HL-60 (cell line): ENCODE data around the gene HERC4.

Source experiments
- DNase-seq, 2 experiments: peaks; one replicate each; pipeline ENCODE4 v3.0.0-alpha.2; 2010 to 2020; ENCODE audit warnings: low read depth in 1 of 2, low spot score in 1 of 2
- H3K27ac ChIP-seq: fragments of 250-450 bp; sonication (Bioruptor Pico); replicated peaks from 2 replicates; pipeline ENCODE4 v1.5.1; 2020; ENCODE audit warnings: mild to moderate bottlenecking, moderate library complexity
- H3K27me3 ChIP-seq: fragments of 250-450 bp; sonication (Bioruptor Pico); 2 replicates; pipeline ENCODE4 v1.5.1; 2021; ENCODE audit warnings: mild to moderate bottlenecking, moderate library complexity; ENCODE audit not compliant: insufficient read depth, poor library complexity, severe bottlenecking
- H3K4me3 ChIP-seq: replicated peaks from 2 replicates; pipeline ENCODE4 v1.5.1; 2011; ENCODE audit warnings: mild to moderate bottlenecking, control low read depth, low read length; ENCODE audit not compliant: insufficient read depth
- CTCF ChIP-seq: IDR thresholded peaks from one replicate; pipeline ENCODE4 v1.5.1; 2011; ENCODE audit warnings: low read length, control low read depth, inconsistent platforms; ENCODE audit not compliant: insufficient read depth
- GABPA ChIP-seq: IDR thresholded peaks from 2 replicates; pipeline ENCODE4 v1.6.1; 2012; ENCODE audit warnings: low read depth
- POLR2AphosphoS5 ChIP-seq: IDR thresholded peaks from 2 replicates; pipeline ENCODE4 v1.6.1; 2012; ENCODE audit warnings: low read depth
- SPI1 ChIP-seq: IDR thresholded peaks from 2 replicates; pipeline ENCODE4 v1.6.1; 2012; ENCODE audit warnings: low read depth, mild to moderate bottlenecking, borderline replicate concordance
- TF ChIP-seq, protein P1 (sequence below): IDR thresholded peaks from 2 replicates; pipeline ENCODE4 v1.6.1; 2012; ENCODE audit warnings: low read depth; ENCODE audit not compliant: insufficient replicate concordance

Gene HERC4

DNA sequence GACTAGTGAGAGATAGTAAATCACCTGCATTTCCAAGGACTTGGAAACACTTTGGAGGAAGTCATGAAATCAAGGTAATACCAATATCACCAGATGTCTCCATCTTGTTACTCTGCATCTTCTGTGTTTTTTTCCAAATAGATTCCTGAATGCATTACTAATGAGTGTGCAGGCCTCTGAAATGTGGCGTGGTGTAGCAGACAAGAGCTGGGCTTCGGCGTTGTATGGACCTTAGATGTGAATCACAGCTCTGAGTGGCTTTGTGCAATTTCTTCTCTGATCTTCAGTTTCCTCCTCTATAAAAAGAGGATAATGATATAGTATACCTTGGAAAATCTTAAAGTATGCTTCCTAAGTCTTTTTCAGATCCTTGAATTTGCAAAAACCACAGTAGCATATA, 24.7 kb upstream of the HERC4 start:
- Histone ChIP-seq H3K27ac (no peak overlapping the region), H3K27me3 (no peaks in the 10 kb centered on the region), H3K4me3 (no peak overlapping the region)
- TF ChIP-seq POLR2AphosphoS5 (no peak), GABPA (no peak), SPI1 (no peak), CTCF (no peak)
- TF ChIP-seq, protein P1, sequence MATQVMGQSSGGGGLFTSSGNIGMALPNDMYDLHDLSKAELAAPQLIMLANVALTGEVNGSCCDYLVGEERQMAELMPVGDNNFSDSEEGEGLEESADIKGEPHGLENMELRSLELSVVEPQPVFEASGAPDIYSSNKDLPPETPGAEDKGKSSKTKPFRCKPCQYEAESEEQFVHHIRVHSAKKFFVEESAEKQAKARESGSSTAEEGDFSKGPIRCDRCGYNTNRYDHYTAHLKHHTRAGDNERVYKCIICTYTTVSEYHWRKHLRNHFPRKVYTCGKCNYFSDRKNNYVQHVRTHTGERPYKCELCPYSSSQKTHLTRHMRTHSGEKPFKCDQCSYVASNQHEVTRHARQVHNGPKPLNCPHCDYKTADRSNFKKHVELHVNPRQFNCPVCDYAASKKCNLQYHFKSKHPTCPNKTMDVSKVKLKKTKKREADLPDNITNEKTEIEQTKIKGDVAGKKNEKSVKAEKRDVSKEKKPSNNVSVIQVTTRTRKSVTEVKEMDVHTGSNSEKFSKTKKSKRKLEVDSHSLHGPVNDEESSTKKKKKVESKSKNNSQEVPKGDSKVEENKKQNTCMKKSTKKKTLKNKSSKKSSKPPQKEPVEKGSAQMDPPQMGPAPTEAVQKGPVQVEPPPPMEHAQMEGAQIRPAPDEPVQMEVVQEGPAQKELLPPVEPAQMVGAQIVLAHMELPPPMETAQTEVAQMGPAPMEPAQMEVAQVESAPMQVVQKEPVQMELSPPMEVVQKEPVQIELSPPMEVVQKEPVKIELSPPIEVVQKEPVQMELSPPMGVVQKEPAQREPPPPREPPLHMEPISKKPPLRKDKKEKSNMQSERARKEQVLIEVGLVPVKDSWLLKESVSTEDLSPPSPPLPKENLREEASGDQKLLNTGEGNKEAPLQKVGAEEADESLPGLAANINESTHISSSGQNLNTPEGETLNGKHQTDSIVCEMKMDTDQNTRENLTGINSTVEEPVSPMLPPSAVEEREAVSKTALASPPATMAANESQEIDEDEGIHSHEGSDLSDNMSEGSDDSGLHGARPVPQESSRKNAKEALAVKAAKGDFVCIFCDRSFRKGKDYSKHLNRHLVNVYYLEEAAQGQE, result no peak
- DNase-seq, result no peak

DNA sequence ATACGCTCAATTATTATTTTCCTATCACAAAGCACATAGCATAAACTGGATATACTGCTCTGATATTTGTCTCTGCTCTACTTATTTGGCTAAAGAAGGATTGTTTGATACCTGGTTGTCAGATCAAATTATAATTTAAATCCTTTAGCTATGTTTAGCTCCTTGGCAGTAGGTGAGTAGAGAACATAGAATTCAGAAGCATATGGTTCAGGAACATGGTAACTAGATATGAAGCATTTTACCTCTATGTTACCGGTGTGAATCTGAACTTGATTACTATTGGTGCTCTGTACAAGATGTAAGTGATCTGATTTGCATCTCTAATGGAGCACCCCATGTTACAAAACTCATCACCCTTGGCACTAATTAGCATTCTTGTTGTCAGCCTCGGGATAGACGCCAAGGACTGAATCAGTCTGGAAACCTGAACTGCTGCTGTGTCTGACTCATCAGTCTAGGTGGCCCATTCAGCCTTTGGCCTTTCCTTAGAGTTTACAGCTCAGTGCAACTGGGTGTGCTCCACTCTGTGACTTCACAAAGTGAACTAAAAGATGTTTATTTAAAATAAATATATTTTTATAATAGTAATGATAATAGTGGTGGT, 21.9 kb upstream of the HERC4 start:
- H3K4me3 ChIP-seq, result no peak overlapping the region
- DNase-seq, result no peak
- H3K27me3 ChIP-seq, result no peaks in the 10 kb centered on the region
- no peak overlapping the region for H3K27ac ChIP-seq
- no peak for TF ChIP-seq SPI1
- no peak for TF ChIP-seq GABPA
- no peak for TF ChIP-seq POLR2AphosphoS5
- TF ChIP-seq CTCF, result no peak
- TF ChIP-seq, protein P1, result no peak

DNA sequence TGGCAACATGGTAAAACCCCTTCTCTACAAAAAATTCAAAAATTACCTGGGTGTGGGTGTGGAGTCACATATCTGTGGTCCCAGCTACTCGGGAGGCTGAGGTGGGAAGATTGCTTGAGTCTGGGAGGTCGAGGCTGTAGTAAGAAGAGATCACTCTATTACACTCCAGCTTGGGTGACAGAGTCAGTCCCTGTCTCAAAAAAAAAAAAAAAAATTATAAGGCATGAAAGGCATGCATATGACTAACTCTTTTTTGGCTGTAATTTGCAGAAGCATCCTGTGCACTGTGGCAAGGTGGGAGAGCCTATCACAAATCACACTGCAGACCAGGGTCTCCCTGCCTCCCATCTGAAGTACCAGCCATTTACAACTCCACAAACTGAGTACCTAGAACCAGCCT, 20.1 kb upstream of the HERC4 start:
- H3K27me3 ChIP-seq, result no peaks in the 10 kb centered on the region
- H3K4me3 ChIP-seq, result no peak overlapping the region
- no peak for DNase-seq
- no peak for TF ChIP-seq GABPA
- no peak for TF ChIP-seq SPI1
- TF ChIP-seq CTCF, result no peak
- no peak for TF ChIP-seq POLR2AphosphoS5
- H3K27ac ChIP-seq, result no peak overlapping the region

DNA sequence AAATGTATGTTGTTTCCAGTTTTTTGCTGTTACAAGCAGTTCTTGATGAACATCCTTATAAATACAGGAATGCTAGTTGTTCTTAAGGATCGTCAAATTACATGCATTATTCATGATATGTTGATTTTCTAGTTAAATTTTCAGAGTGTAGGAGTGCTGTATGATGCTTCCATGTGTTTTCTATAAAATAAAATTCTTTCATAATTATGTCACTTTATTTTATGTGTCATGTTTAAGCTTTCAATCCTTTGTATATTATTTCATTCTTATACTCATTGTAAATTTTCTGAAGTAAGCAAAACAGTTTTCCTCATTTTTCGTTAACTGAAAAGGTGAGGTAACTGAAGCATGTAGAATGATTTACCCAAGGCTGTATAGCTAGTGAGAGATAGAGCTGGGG, 17.4 kb upstream of the HERC4 start:
- DNase-seq, result no peak
- no peak overlapping the region for H3K27ac ChIP-seq
- no peaks in the 10 kb centered on the region for H3K27me3 ChIP-seq
- TF ChIP-seq GABPA (no peak), POLR2AphosphoS5 (no peak), CTCF (no peak), SPI1 (no peak)
- TF ChIP-seq, protein P1, result no peak
- no peak overlapping the region for H3K4me3 ChIP-seq
